LHCN-M2 (cell line): ENCODE measurements around the gene CHERP. TPM values are rescaled to one million over a fixed set of nuclear protein-coding genes. Genes with fewer than 3 reads are reported as not detected.

Experiments
- DNase-seq: peaks from one replicate; pipeline ENCODE4 v3.0.0-alpha.2; 2012; ENCODE audit warnings: low read depth
- total RNA-seq: library from RNA; depleted of rRNA; stranded (reverse); fragments of >200 nt; gene quantifications from 2 replicates; pipeline ENCODE4 v1.2.3, GENCODE V29; 2014

CHERP gene
- total RNA-seq, 1 experiment from 2014 or later, result 6.5 TPM

- peak; percentile 8 for DNase-seq
Measured at GRCh38 chr19:16542910-16543472, 754 bp upstream of the CHERP start.

- peak; percentile 17 for DNase-seq
Measured at GRCh38 chr19:16541526-16542044, 652 bp downstream of the CHERP start.

DNA sequence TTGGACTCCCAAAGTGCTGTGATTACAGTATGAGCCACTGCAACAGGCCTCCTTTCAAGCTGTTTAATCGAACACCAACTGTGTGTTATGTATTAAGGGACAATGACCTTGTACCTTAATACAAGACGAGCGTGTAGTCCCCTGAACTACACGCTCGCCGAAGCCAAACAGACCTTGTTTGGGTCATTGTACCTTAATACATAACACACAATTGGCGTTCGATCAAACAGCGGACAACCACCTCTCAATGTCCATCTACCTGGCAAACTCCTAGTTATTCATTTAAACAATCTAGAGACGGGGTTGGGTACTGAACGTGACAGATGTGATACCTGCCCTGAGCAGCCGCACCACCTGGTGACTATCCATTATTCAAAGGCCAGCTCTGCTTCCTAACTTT is 1.3 kb downstream of the CHERP start:
- no peak for DNase-seq

- DNase-seq, result no peak
Measured at GRCh38 chr19:16537111-16537510, 5.1 kb downstream of the CHERP start.

- no peak for DNase-seq
Measured at GRCh38 chr19:16536130-16536529, 6.1 kb downstream of the CHERP start.

GRCh38 chr19:16535381-16535780 is 6.9 kb downstream of the CHERP start:
- no peak for DNase-seq

DNA sequence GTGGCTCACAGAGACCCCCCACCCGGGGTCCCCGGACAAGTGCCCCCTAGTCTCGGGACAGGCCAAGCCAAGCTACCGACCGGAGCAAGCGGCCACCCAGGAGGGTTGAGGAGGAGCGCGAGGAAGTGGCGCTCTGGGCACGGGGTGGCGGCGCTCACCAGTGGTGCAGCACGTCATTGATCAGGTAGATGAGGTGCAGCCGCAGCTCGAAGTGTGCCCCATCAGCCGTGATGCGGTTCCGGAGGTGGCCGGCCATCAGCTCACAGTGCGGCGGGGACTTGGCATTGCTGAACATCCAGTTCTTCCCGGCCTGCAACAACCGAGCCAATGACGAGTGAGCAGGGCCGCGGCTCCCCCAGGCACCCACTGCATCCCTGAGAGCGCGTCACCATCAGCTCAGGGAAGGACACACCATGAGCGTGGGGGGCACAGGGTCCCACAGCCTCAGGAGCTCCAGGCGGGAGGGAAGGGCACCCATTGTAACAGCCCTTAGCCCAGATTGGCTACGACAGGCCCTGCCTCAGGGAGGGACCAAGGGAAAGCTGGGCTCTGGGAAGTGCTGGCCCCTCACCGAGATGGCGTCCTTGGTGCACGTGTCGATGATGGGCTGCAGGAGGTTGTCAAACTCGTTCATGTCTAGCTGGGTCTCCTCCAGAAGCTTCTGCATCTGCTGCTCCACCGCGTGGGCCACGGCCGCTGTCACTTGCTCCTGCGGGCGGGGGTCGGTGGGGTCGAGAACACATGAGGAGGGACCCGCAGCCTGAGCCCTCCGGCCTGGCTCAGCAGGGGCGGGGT is 9.6 kb downstream of the CHERP start:
- DNase-seq, result no peak

DNA sequence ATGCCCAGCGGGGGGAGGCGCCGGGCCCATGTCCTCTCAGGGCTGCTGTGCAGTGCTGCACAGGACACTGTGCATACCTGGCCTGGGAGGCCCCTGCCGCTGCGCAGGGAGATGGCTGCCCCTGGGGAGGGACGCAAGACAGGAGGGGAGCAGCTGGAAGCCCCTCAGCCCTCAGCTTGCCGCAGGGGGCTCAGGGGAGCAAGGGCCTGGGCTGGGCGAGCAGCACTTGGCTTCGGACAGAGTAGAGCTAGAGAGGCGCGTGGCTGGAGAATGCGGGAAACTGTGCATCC is 10.9 kb downstream of the CHERP start:
- no peak for DNase-seq

GRCh38 chr19:16530540-16531379 is 11.5 kb downstream of the CHERP start:
- DNase-seq, result no peak

DNA sequence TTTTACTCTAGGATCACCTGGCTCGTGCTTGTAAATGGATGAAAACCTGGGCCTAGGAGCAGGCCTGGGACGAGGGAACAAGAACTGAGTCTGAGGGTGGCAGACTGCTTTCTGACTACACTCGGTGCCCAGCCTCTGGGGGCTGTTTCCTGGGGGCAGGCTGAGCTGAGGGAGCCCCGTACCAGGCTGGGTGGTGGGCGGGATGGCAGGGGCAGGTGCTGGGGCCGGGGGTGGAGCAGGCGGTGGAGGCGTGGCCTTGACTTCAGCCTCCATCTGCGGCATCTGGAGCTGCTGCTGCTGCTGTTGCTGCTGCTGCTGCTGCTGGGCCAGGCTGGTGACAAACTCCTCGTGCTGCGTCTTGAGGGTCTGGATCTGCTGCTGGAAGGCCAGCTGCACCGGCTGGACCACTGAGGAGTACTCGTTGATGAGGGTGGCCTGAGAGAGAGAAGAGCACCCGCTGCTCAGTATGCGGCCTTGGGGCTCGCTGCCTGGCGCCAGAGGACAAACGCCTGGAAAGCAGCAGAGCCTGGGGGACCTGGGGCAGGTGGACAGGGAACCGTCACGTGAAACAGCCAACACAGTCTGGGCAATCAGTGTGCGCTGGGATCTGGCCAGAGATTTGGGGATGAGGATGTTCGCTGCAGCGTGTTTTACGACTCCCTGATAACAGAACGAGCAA is 12.6 kb downstream of the CHERP start:
- DNase-seq, result no peak

- DNase-seq, result no peak
Measured at GRCh38 chr19:16527971-16528521, 14.2 kb downstream of the CHERP start.

- no peak for DNase-seq
Measured at GRCh38 chr19:16527334-16527935, 14.8 kb downstream of the CHERP start.

DNA sequence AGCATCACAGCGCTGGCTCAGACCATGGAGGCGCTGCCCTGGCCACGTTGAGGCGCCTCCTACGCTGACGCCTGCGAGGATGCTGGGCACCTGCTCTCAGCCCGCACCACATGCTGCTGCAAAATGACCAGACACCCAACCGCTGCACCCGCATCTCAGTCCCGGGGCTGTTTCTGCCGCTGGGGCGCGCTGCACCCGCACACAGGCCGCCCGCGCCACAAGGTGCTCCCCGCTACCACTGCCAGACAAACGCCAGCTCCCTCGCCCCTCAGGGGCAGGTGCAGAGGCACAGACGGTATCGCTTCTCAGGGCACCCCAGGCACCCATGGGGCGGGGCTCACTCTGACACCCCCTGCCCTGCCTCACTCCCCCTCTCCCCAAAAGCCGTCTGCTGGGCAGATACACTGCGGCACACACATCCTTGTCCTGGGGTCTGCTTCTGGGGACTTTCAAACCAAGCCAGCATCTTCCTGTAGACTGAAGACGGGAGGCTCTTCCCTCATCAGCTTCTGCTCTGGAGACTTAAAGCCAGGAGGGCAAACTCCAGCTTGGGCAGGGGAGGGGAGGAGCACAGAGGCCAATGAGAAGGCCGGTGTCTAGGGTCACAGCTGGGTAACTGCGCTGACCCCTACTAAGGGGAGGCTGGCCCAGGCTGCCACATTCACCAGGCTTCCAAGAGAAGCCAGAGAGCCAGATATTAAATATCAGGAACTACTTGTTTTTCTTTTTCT is 16.3 kb downstream of the CHERP start:
- no peak for DNase-seq

DNA sequence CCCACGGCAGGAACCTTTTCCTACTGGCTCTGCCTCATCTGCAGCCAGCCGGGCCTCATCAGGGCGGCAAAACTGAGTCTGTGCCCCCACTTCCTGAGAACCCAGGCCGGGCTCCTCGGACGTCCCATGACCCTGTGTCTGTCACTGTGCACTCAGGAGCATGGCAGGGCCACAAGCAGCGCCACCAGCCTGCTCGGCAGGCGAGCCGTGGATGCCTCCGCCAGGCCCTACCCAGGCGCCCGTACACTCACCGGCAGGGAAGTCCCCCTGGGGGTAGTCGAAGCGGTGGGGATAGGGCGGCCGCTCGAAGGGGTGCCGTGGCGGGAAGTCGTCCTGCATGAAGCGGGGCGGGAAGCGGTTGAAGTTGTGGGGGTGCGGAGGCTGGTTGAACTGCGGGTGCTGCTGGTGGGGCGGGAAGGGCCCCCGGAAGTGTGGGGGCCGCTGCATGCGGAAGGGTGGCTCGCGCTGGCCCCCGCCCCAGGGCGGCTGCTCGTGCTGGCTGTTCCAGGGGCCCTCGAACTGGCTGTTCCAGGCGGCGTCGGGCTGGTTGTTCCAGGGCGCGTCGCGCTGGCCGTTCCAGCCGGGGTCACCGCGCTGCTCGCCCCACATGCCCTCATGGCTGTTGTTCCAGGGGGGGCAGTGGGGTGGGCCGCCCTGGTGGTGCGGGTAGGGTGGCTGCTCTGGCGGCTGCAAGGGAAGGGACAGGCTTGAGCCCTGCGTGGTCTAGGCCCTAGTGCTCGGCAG is 17.1 kb downstream of the CHERP start:
- DNase-seq, result no peak

DNA sequence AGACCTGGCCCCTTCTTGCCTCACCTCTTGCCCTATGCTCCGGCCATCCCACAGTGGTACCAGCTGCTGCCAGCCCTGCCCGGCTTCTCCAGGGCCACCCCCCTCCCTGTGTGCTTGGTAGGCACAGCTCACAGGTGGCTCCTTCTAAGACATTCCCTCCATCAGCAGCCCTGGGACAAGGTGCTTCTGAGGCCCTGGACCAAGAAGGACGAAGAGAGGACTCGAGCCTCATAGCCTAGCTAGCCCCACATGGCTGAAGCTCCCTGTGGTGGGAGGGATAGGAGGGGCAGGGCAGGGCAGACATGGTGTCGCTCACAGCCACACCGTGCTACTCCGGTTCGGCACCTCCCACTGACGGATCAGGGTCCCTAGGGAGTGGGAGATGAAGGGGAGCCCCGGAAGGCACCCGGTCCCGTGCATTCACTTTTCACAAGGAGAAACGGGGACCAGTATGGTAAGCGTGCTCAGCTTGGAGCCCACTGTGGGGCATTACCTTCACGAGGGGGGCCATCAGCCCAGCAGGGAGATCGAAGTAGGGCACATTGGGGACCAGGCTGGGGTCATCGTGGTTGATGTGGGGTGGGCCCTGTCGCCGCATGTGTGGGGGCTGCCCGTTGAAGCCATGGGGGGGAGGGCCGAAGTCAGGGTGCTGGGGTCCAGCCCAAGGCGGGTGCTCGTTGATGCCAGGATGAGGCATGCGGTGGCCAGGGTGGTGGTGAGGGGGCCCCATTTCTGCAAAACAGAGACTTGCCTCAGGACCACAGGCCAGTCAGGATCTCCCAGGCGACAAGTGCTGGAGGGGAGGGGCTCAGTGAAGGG is 19.5 kb downstream of the CHERP start:
- DNase-seq, result no peak

DNA sequence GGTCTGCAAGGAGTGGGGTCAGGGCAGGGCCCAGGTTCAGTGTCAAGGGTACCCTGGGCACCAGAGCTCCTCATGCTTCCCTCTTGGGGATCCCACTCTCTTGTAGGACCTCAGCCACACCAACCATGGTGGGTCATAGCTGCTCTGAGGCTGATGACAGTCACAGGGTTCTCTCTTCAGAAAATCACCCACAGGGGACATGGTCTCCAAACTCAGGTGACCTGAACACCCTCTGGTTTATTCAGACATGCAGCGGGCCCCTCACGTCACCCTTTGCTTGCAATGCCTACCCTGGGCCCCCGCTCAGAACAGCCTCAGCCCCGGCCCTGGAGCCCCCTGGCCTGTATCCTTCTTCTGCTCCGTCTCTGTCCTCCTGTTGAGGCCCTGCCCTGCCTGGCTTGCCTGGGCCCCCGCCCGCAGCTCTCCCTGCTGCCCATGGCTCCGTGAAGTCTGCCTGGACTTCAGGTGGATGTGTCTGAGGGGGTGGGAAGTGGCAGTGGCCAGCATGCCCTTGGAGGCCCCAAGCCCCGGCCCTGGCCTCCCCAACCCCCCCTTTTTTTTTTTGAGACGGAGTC is 20.4 kb downstream of the CHERP start:
- DNase-seq, result no peak

- DNase-seq, result no peak
Measured at GRCh38 chr19:16520986-16521624, 21.1 kb downstream of the CHERP start.
